AML-193 (cell line): ENCODE results near the gene DEFB114.

Experiments used
- DNase-seq, 2 experiments: peaks; one replicate each; lab custom pipeline; 2025; lab: John Stamatoyannopoulos, UW

DEFB114 gene

GRCh38 chr6:49935387-49935786 lies 28.6 kb downstream of the DEFB114 start:
- DNase-seq: no peak

- DNase-seq: no peak
These were observed 29.2 kb downstream of the DEFB114 start for GRCh38 chr6:49934770-49935169.

- DNase-seq: no peak
These were observed 30.4 kb downstream of the DEFB114 start for GRCh38 chr6:49933526-49933925.

- DNase-seq: no peak
These were observed 34.6 kb downstream of the DEFB114 start for GRCh38 chr6:49929340-49929739.

- DNase-seq: no peak
These were observed 40.1 kb downstream of the DEFB114 start for GRCh38 chr6:49923826-49924225.

- DNase-seq: no peak
These were observed 43.9 kb downstream of the DEFB114 start for GRCh38 chr6:49919935-49920644.

GRCh38 chr6:49919261-49919660 lies 44.7 kb downstream of the DEFB114 start:
- no peak for DNase-seq

GRCh38 chr6:49918787-49919186 lies 45.2 kb downstream of the DEFB114 start:
- DNase-seq: no peak

- no peak for DNase-seq
These were observed 48.9 kb downstream of the DEFB114 start for GRCh38 chr6:49915035-49915434.

GRCh38 chr6:49913636-49914375 lies 50.2 kb downstream of the DEFB114 start:
- no peak for DNase-seq

GRCh38 chr6:49912196-49912595 lies 51.8 kb downstream of the DEFB114 start:
- no peak for DNase-seq

- DNase-seq: no peak
These were observed 52.7 kb downstream of the DEFB114 start for GRCh38 chr6:49911252-49911651.
